Activated naive CD8-positive, alpha-beta T cell (primary cell): ENCODE measurements around the gene PBXIP1.

Experiments
- H3K27ac Mint-ChIP-seq: one replicate; pipeline ENCODE4 v1.8.0; 2021; ENCODE audit warnings: mixed read lengths
- H3K27me3 Mint-ChIP-seq: one replicate; pipeline ENCODE4 v1.8.0; 2021; ENCODE audit warnings: mixed read lengths
- H3K36me3 Mint-ChIP-seq: one replicate; pipeline ENCODE4 v1.8.0; 2021; ENCODE audit warnings: mixed read lengths
- H3K4me1 Mint-ChIP-seq: one replicate; pipeline ENCODE4 v1.8.0; 2021; ENCODE audit warnings: low read depth, mixed read lengths
- H3K4me3 Mint-ChIP-seq: one replicate; pipeline ENCODE4 v1.8.0; 2021; ENCODE audit warnings: mild to moderate bottlenecking, mixed read lengths
- H3K9me3 Mint-ChIP-seq: one replicate; pipeline ENCODE4 v1.8.0; 2021; ENCODE audit warnings: low read depth, mixed read lengths

Gene PBXIP1

GRCh38 chr1:154955718-154956543, at the start of gene PBXIP1:
Gene PBXIP1, minus strand, starts transcription at chr1:154956099. Its CDS starts 2,378 bp downstream, at chr1:154953721.
- H3K4me3 Mint-ChIP-seq: peak within 1 kb of the TSS; percentile 94
- H3K36me3 Mint-ChIP-seq: peaks cover 2% of the 10 kb centered on the region
- peaks cover 69% of the 10 kb centered on the region for H3K4me1 Mint-ChIP-seq
- H3K27ac Mint-ChIP-seq: peak within 1 kb of the TSS; percentile 91
- no peaks in the 10 kb centered on the region for H3K27me3 Mint-ChIP-seq
- H3K9me3 Mint-ChIP-seq: no peaks in the 10 kb centered on the region

GRCh38 chr1:155005076-155006011, 49.4 kb upstream of the PBXIP1 start:
- Mint-ChIP-seq H3K27me3 (no peaks in the 10 kb centered on the region), H3K4me1 (peaks cover 51% of the 10 kb centered on the region), H3K36me3 (no peaks in the 10 kb centered on the region), H3K9me3 (no peaks in the 10 kb centered on the region), H3K4me3 (no peak overlapping the region), H3K27ac (peak overlapping the region; percentile 83)

GRCh38 chr1:155004352-155005075, 48.6 kb upstream of the PBXIP1 start:
- H3K9me3 Mint-ChIP-seq: no peaks in the 10 kb centered on the region
- no peaks in the 10 kb centered on the region for H3K36me3 Mint-ChIP-seq
- H3K4me3 Mint-ChIP-seq: peak overlapping the region; percentile 79
- H3K27ac Mint-ChIP-seq: peak overlapping the region; percentile 77
- H3K4me1 Mint-ChIP-seq: peaks cover 48% of the 10 kb centered on the region
- no peaks in the 10 kb centered on the region for H3K27me3 Mint-ChIP-seq

GRCh38 chr1:155003766-155004351, 48.0 kb upstream of the PBXIP1 start:
- no peaks in the 10 kb centered on the region for H3K27me3 Mint-ChIP-seq
- H3K36me3 Mint-ChIP-seq: no peaks in the 10 kb centered on the region
- peak overlapping the region; percentile 81 for H3K27ac Mint-ChIP-seq
- H3K4me3 Mint-ChIP-seq: peak overlapping the region; percentile 90
- H3K9me3 Mint-ChIP-seq: no peaks in the 10 kb centered on the region
- peaks cover 50% of the 10 kb centered on the region for H3K4me1 Mint-ChIP-seq

GRCh38 chr1:155003227-155003765, 47.4 kb upstream of the PBXIP1 start:
- H3K4me3 Mint-ChIP-seq: peak overlapping the region; percentile 90
- H3K36me3 Mint-ChIP-seq: no peaks in the 10 kb centered on the region
- H3K9me3 Mint-ChIP-seq: no peaks in the 10 kb centered on the region
- H3K4me1 Mint-ChIP-seq: peaks cover 49% of the 10 kb centered on the region
- no peaks in the 10 kb centered on the region for H3K27me3 Mint-ChIP-seq
- H3K27ac Mint-ChIP-seq: peak overlapping the region; percentile 81

GRCh38 chr1:155002464-155003226, 46.7 kb upstream of the PBXIP1 start, which contains the start of gene ZBTB7B:
Gene ZBTB7B, plus strand, starts transcription at chr1:155002802. Its CDS starts 11,859 bp downstream, at chr1:155014661.
- H3K9me3 Mint-ChIP-seq: no peaks in the 10 kb centered on the region
- H3K4me3 Mint-ChIP-seq: peak within 1 kb of the TSS; percentile 90
- no peaks in the 10 kb centered on the region for H3K36me3 Mint-ChIP-seq
- no peaks in the 10 kb centered on the region for H3K27me3 Mint-ChIP-seq
- peak within 1 kb of the TSS; percentile 88 for H3K27ac Mint-ChIP-seq
- peaks cover 54% of the 10 kb centered on the region for H3K4me1 Mint-ChIP-seq

GRCh38 chr1:155001675-155002463, 46.0 kb upstream of the PBXIP1 start:
- H3K27me3 Mint-ChIP-seq: no peaks in the 10 kb centered on the region
- H3K4me1 Mint-ChIP-seq: peaks cover 55% of the 10 kb centered on the region
- peak overlapping the region; percentile 87 for H3K4me3 Mint-ChIP-seq

GRCh38 chr1:155001425-155001674, 45.5 kb upstream of the PBXIP1 start:
- no peaks in the 10 kb centered on the region for H3K9me3 Mint-ChIP-seq
- H3K27me3 Mint-ChIP-seq: no peaks in the 10 kb centered on the region
- H3K27ac Mint-ChIP-seq: peak overlapping the region; percentile 41
- H3K4me3 Mint-ChIP-seq: peak overlapping the region; percentile 82
- peaks cover under 1% of the 10 kb centered on the region for H3K36me3 Mint-ChIP-seq
- peaks cover 50% of the 10 kb centered on the region for H3K4me1 Mint-ChIP-seq

More at GRCh38 chr1:155001675-155002463, 46.0 kb upstream of the PBXIP1 start:
- H3K9me3 Mint-ChIP-seq: no peaks in the 10 kb centered on the region
- no peaks in the 10 kb centered on the region for H3K36me3 Mint-ChIP-seq
- H3K27ac Mint-ChIP-seq: peak overlapping the region; percentile 88

GRCh38 chr1:155000726-155001424, 45.0 kb upstream of the PBXIP1 start:
- H3K27me3 Mint-ChIP-seq: no peaks in the 10 kb centered on the region
- H3K4me1 Mint-ChIP-seq: peaks cover 47% of the 10 kb centered on the region
- H3K27ac Mint-ChIP-seq: peak overlapping the region; percentile 54
- H3K9me3 Mint-ChIP-seq: no peaks in the 10 kb centered on the region
- H3K36me3 Mint-ChIP-seq: peaks cover 2% of the 10 kb centered on the region
- peak overlapping the region; percentile 82 for H3K4me3 Mint-ChIP-seq

GRCh38 chr1:155000411-155000725, 44.5 kb upstream of the PBXIP1 start:
- peaks cover 44% of the 10 kb centered on the region for H3K4me1 Mint-ChIP-seq
- peak overlapping the region; percentile 90 for H3K4me3 Mint-ChIP-seq
- peaks cover 2% of the 10 kb centered on the region for H3K27me3 Mint-ChIP-seq
- peaks cover 2% of the 10 kb centered on the region for H3K36me3 Mint-ChIP-seq
- H3K9me3 Mint-ChIP-seq: no peaks in the 10 kb centered on the region
- H3K27ac Mint-ChIP-seq: peak overlapping the region; percentile 91

- Mint-ChIP-seq H3K27me3 (peaks cover 2% of the 10 kb centered on the region), H3K9me3 (no peaks in the 10 kb centered on the region), H3K4me1 (peaks cover 40% of the 10 kb centered on the region), H3K27ac (peak overlapping the region; percentile 91), H3K36me3 (peaks cover 2% of the 10 kb centered on the region), H3K4me3 (peak overlapping the region; percentile 90)
These were observed 43.9 kb upstream of the PBXIP1 start for GRCh38 chr1:154999571-155000410.
